ENCODE measurements around the gene ALS2CL. TPM values are rescaled to one million over a fixed set of nuclear protein-coding genes. Genes with fewer than 3 reads are reported as not detected.

ALS2CL gene
- total RNA-seq, 6 experiments from 2014 or later = 1.7 to 3.9 (median 2.4) TPM

DNA sequence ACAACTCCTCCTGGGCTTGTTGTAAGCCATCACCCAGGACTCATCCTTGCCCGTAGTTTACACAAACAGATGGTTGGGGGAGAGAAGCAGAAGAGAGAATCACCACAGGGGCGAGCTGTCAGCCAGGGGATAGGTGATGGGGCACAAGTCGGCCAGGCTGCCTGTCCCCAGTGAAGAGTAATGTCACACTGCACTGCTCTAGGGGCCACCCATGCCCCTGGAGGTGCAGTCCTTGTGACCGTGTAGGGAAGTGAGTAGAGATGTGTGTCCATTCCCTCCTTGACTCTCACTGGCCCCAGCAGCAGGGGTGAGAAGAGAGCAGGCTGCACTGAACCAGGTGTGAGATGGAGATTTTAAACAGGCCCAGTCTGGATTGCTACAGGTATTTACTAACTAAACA is 41.3 kb upstream of the ALS2CL start:
- DNase-seq = no peak
- H3K4me1 Mint-ChIP-seq (ENCODE audit: low read depth) = no peaks in the 10 kb centered on the region
- H3K27me3 Mint-ChIP-seq (ENCODE audit: insufficient read depth) = peaks cover 43% of the 10 kb centered on the region
- no peaks in the 10 kb centered on the region for H3K9me3 Mint-ChIP-seq
- H3K36me3 Mint-ChIP-seq (ENCODE audit: low read depth) = no peaks in the 10 kb centered on the region
- no peak overlapping the region for H3K27ac Mint-ChIP-seq
- no peak overlapping the region for H3K4me3 Mint-ChIP-seq
- TF ChIP-seq, protein P1, sequence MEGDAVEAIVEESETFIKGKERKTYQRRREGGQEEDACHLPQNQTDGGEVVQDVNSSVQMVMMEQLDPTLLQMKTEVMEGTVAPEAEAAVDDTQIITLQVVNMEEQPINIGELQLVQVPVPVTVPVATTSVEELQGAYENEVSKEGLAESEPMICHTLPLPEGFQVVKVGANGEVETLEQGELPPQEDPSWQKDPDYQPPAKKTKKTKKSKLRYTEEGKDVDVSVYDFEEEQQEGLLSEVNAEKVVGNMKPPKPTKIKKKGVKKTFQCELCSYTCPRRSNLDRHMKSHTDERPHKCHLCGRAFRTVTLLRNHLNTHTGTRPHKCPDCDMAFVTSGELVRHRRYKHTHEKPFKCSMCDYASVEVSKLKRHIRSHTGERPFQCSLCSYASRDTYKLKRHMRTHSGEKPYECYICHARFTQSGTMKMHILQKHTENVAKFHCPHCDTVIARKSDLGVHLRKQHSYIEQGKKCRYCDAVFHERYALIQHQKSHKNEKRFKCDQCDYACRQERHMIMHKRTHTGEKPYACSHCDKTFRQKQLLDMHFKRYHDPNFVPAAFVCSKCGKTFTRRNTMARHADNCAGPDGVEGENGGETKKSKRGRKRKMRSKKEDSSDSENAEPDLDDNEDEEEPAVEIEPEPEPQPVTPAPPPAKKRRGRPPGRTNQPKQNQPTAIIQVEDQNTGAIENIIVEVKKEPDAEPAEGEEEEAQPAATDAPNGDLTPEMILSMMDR (IDR thresholded peaks at IDR 0.05) = no peak

DNA sequence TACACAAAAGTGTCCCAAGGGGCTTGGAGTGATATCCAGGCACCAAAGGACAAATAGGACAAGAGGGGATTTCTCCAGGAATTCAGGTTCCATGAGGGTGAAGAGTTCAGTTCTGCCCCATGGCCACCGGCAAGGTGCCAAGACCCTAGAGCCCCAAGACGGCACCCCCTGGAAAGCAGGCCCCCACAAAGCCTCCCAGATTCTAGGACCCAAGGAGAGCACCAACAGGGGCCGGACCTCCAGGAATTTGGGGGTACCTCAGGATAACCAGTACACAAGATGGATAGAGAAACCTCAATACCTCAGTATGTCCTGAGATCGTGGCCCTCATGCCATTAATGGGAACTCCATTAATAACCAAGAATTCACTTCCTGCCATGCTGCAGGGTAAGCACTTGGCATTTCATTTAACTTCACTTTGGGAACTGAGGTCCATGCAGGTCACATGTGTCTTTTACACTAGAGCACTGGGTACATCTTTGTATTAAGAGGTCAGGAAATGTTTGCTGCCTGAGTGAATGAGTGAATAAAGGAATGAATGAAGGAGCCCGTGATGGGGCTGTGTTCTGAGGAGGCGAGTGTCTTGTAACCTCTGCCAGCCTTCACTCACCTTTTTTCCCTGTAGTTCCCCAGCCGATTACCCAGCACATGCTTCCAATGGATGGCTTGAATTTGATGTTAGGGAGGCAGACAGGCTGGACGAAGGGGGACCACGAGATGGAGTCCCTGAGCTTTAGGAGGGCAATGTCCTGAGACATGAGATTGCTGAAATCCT is 39.7 kb upstream of the ALS2CL start:
- peaks cover 47% of the 10 kb centered on the region for H3K27me3 Mint-ChIP-seq (ENCODE audit: insufficient read depth)
- no peak overlapping the region for H3K4me3 Mint-ChIP-seq
- no peak for DNase-seq
- TF ChIP-seq, protein P1 (IDR thresholded peaks at IDR 0.05) = 0 out of 2 replicates have a peak, but pooled peaks have one; percentile 14
- H3K36me3 Mint-ChIP-seq (ENCODE audit: low read depth) = no peaks in the 10 kb centered on the region
- H3K4me1 Mint-ChIP-seq (ENCODE audit: low read depth) = no peaks in the 10 kb centered on the region
- H3K9me3 Mint-ChIP-seq = no peaks in the 10 kb centered on the region
- no peak overlapping the region for H3K27ac Mint-ChIP-seq

DNA sequence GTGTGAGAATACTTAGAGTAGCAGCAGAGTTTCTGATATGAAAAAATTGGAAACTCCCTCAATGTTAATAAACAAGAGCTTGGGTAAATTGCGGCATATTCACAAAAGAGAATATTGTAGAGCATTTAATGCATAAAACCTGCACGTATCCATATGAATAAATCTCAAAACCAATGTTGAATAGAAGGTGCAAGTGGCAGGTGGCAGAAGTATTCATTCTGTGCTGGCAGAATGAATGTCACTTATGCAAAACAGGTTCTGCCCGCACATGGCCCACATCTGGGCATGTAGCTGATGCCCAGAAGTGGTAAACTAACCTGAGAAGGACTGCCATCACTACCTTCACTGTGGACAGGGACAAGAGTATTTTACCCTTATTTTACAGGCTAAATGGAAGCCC is 38.3 kb upstream of the ALS2CL start:
- Mint-ChIP-seq H3K36me3 (ENCODE audit: low read depth) (no peaks in the 10 kb centered on the region), H3K27ac (no peak overlapping the region), H3K9me3 (no peaks in the 10 kb centered on the region), H3K27me3 (ENCODE audit: insufficient read depth) (peaks cover 39% of the 10 kb centered on the region), H3K4me3 (no peak overlapping the region), H3K4me1 (ENCODE audit: low read depth) (no peaks in the 10 kb centered on the region)
- TF ChIP-seq, protein P1 (IDR thresholded peaks at IDR 0.05) = no peak
- DNase-seq = no peak

DNA sequence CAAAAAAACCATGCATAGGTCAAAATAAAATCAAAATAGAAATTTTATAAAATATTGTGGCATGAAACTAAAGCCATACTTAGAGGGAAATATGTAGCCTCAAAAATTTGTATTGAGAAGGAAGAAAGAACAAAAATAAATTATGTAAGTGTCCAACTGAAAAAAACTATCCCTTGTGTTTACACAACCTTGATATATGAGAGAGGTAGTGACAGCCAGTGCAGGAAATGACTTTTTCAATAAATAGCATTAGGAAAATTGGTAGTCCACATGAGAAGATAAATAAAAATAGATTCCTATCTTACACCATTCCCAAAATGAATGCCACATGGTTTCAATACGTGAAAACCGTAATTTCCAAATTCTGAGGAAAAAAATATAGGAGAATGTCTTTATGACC is 37.3 kb upstream of the ALS2CL start:
- Mint-ChIP-seq H3K9me3 (no peaks in the 10 kb centered on the region), H3K4me1 (ENCODE audit: low read depth) (peaks cover 4% of the 10 kb centered on the region), H3K27ac (no peak overlapping the region), H3K36me3 (ENCODE audit: low read depth) (no peaks in the 10 kb centered on the region), H3K4me3 (no peak overlapping the region), H3K27me3 (ENCODE audit: insufficient read depth) (peaks cover 38% of the 10 kb centered on the region)
- TF ChIP-seq, protein P1 (IDR thresholded peaks at IDR 0.05) = no peak
- DNase-seq = no peak

DNA sequence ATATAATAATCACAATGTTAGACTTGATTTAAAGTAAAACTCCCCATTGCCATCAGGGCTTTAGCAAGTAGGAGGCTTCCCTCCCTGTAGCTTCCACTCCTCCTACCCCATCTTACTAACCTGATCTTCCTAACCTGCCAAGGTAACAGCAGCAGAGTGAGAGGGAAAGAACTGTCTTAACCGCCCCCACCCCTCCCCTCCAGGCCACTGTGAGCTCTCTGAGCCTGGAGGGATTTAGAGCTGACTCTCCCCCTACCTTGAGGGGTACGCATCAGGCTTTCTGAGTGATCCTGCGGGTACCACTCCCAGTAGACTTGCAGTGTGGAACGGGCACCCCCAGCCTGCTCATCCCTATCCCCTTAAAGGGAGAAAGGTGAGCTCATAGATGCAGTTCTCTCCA is 35.6 kb upstream of the ALS2CL start:
- no peaks in the 10 kb centered on the region for H3K36me3 Mint-ChIP-seq (ENCODE audit: low read depth)
- no peaks in the 10 kb centered on the region for H3K9me3 Mint-ChIP-seq
- H3K27ac Mint-ChIP-seq = no peak overlapping the region
- no peak overlapping the region for H3K4me3 Mint-ChIP-seq
- TF ChIP-seq, protein P1 (IDR thresholded peaks at IDR 0.05) = no peak
- DNase-seq = no peak
- H3K4me1 Mint-ChIP-seq (ENCODE audit: low read depth) = peaks cover 15% of the 10 kb centered on the region
- H3K27me3 Mint-ChIP-seq (ENCODE audit: insufficient read depth) = peaks cover 32% of the 10 kb centered on the region

Measured in HFFc6 (cell line).